Fibroblast of the aortic adventitia (primary cell): Measurements from ENCODE around the gene COBLL1. TPM values are rescaled to one million over a fixed set of nuclear protein-coding genes. Genes with fewer than 3 reads are reported as not detected.

Source experiments
- DNase-seq: peaks from one replicate; pipeline ENCODE4 v3.0.0-alpha.2; 2010; ENCODE audit warnings: low read depth
- H3K4me3 ChIP-seq: 2 replicates; pipeline ENCODE4 v1.5.1; 2011; ENCODE audit warnings: low read depth, mild to moderate bottlenecking, control low read depth, low read length, moderate library complexity
- CTCF ChIP-seq: IDR thresholded peaks from 2 replicates; pipeline ENCODE4 v1.5.1; 2011; ENCODE audit warnings: mild to moderate bottlenecking, low read length, control low read depth, inconsistent platforms; ENCODE audit not compliant: insufficient read depth
- total RNA-seq: library from RNA; depleted of rRNA; stranded (reverse); fragments of >200 nt; gene quantifications from 2 replicates; pipeline ENCODE4 v1.2.3, GENCODE V29; 2012; ENCODE audit warnings: low replicate concordance

Gene COBLL1
- total RNA-seq, 1 donor = 18.4 TPM

DNA sequence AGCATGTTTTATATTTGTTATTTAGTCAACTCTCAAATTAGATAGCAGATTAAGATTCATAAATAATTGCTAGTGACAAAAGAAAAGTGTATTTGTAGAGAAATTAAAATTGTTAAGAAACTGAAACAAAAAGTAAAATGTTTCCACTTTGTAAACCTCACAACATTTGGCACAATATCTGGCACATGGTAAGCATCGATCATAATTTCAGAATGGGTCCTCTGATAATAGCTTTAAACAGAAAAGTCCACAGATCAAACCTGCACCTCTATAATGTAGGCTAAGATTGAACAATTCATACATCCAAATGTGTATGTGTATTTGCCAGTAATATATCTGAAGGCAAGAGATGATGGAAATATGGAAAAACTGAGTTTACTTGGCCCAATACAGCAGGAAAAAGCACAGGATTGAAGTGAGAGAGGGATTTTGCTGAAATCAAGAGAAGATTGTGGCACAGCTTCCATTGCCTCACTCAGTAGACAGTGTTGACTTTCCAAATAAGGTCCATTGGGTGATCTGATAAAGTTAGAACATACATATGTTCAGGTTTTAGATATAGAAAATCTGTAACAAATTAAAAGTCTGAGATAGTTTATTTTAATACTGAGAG, 39.4 kb downstream of the COBLL1 start:
- no peak for DNase-seq
- no peak overlapping the region for H3K4me3 ChIP-seq
- no peak for TF ChIP-seq CTCF

- DNase-seq = no peak
- no peak for TF ChIP-seq CTCF
- no peak overlapping the region for H3K4me3 ChIP-seq
These were observed 41.1 kb downstream of the COBLL1 start for GRCh38 chr2:164800572-164800971.

DNA sequence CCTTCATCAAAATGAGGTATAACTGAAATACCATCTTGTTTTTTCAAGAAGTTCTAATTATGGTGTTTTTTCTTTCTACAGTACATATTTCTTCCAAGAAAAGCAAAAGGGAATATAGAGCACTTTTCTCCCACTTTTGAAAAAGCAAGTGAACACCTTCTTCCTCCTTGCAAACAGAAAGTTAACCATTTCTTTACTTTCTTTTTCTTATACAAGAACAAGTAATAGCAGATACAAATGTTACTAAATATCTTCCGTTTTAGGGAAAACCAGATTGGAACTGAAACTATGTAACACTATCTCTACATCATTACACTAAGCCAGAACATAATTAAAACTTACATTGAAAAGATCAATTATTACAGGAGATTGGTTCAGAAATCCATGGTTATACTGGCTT, 44.0 kb downstream of the COBLL1 start:
- DNase-seq = no peak
- TF ChIP-seq CTCF = no peak
- no peak overlapping the region for H3K4me3 ChIP-seq

GRCh38 chr2:164796999-164797398, 44.6 kb downstream of the COBLL1 start:
- no peak for TF ChIP-seq CTCF
- DNase-seq = no peak
- H3K4me3 ChIP-seq = no peak overlapping the region

- DNase-seq = peak; percentile 51
- TF ChIP-seq CTCF = no peak
- no peak overlapping the region for H3K4me3 ChIP-seq
These were observed 47.0 kb downstream of the COBLL1 start for GRCh38 chr2:164794432-164795231.

DNA sequence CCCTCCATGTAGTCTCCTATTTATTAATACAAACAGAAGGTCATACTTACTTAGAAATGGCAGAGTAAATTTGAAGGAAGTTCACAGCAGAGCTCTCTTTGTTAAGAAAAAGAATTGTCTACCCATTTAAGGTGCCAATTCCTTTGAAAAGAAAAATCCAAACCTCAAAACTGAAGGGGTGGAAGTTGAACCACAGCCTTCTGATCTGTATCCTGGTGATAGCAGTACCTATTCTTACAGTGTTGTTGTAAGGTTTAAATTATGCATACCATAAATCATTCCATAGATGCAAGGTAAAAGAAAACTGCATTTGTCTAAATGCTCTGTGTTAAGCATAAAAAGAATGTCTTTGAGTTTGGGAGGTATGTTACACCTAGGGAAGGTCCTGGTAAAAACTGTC, 47.6 kb downstream of the COBLL1 start:
- no peak overlapping the region for H3K4me3 ChIP-seq
- no peak for TF ChIP-seq CTCF
- no peak for DNase-seq
